ENCODE measurements around the gene DAPK2. TPM values are rescaled to one million over a fixed set of nuclear protein-coding genes. Genes with fewer than 3 reads are reported as not detected.
"Not testable (repeated sequence)": the region's sequence is repeated elsewhere in the genome, so short reads cannot be mapped to it uniquely, and the experiment has no call there.

Gene DAPK2
- polyA plus RNA-seq, 4 donors, result 4.2 to 8.4 (median 6.4) TPM

- DNase-seq (ENCODE audit: low read depth in 4 of 4, low spot score in 2 of 4), result no peak
Measured at GRCh38 chr15:63979262-63979793, 67.0 kb downstream of the DAPK2 start.

- DNase-seq (ENCODE audit: low read depth in 4 of 4, low spot score in 2 of 4), result no peak
Measured at GRCh38 chr15:63978511-63979261, 67.6 kb downstream of the DAPK2 start.

DNA sequence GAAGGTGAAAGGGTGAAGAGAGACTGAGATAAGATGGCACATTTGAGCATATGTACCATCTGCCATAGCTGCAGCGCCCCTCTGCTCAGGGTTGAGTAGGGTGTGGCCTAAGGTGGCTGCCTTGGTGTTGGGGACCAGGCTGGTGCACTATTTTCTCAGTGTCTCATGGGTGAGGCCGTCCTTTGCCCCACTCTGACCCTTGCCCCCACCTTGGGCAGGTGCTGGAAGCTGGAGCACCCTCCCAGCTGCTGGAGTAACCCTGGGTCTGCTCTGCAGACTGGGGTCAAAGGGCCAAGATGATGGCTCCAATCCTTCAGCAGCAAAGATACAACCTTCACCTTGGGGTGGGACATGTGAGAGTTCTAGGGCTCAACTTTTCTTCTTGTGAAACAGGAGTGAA lies 69.2 kb downstream of the DAPK2 start:
- DNase-seq (ENCODE audit: low read depth in 4 of 4, low spot score in 2 of 4), result no peak

DNA sequence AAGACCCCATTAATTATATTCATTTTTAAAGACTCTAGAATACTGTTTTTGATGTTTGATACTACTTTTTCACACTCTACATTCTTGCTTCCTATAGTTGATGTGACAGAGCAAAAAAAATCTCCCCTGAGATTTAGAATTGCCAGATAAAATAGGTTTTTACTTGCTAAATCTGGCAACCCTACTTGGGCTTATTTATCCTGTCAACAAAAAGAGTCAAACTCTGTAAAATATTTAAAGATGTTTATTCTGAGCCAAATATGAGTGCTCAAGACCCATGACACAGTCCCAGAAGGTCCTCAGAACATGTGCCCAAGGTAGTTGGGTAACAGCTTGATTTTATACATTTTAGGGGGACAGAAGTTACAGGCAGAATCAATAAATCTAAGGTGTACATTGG lies 72.3 kb downstream of the DAPK2 start:
- no peak for DNase-seq (ENCODE audit: low read depth in 4 of 4, low spot score in 2 of 4)

DNA sequence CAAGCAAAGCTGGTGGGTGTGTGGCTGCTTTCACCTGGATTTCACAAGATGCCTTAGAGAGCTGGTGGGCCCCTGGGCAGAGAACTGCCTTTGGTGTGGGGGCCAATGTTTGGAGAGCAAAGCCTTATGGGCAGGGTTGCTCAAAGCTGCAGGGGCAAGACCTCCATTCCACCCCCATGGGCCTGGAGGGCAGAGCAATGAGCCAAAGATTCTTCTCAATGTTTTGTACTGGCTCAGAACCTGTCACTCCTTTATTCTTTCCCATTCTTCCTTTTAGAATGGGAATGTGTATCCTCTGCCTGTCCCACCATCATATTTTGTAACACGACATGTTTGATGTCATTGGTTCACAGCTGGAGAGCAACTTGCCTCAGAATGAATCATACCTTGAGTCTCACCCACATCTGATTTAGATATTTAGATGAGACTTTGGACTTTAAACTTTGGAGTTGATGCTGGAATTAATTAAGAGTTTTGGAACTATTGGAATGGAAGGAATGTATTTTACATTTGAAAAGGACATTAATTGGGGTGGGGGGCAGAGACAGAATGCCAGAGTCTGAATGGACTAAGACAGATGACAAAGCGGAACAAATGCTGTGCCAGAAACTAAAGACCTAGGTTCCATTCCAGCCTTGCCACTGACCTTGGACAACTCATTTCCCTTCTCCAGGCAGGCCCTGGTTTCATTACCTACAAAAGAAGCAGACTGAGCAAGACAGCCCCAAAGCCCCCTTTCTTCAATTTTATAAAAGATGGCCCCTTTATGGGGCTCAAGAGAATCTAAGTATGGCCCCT lies 72.9 kb downstream of the DAPK2 start:
- no peak for DNase-seq (ENCODE audit: low read depth in 4 of 4, low spot score in 2 of 4)

DNA sequence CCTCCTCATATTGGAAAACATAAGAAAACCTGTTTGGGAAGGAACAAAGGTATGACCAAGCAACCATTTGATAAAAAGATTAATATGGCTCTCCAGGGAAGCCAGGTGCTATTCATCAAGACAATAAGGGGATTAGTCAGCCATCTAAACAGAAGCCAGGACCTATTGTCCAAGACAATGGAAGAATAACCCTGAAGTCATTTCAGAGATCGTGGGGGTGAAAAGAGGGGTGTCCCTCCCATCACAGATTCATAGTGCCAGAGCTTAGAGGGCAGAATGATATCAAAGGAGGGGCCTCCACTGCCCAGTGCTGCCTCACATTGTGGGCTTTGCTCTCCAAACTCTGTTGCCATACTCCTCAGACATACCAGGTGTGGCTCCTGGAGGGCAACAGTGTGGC lies 73.5 kb downstream of the DAPK2 start:
- DNase-seq (ENCODE audit: low read depth in 4 of 4, low spot score in 2 of 4), result no peak

- no peak for DNase-seq (ENCODE audit: low read depth in 4 of 4, low spot score in 2 of 4)
Measured at GRCh38 chr15:63971904-63972303, 74.4 kb downstream of the DAPK2 start.

GRCh38 chr15:63971427-63971805 lies 74.9 kb downstream of the DAPK2 start:
- DNase-seq (ENCODE audit: low read depth in 4 of 4, low spot score in 2 of 4), result no peak

GRCh38 chr15:63970621-63971426 lies 75.5 kb downstream of the DAPK2 start:
- DNase-seq (ENCODE audit: low read depth in 4 of 4, low spot score in 2 of 4), result no peak

DNA sequence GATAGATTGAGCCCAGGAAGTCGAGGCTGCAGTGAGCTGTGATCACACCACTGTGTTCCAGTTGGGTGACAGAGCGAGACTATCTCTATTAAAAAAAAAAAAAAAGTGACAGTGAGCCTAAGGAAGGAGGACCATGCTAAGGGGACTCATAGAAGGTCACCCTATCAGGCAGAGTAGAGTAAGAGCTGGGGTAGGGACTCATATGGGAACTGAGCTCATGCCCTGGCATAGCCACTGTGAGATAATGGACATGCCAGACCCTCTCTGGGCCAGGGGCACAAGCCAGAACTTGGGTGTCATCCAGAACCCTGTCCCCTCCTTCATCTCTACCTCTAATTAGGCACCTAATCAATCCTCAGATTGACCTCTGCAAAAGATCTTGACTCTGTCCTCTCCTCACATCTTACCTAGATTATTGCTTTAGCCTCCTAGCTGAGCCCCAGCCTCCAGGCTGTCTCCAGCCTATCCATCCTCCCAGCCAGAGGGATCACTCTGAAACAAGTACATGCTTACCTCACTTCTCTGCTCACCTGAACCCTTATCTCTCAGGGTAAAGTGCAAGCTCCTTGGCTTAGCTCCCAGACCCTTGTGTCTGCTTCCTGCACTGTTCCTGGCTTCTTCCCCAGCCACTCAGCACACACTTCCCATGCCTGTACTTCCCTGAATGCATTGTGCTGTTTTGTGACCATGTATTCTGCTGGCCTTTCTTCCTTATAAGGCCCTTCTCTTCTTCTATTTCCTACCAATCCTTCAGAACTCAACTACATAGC lies 76.4 kb downstream of the DAPK2 start:
- DNase-seq (ENCODE audit: low read depth in 4 of 4, low spot score in 2 of 4), result no peak

- DNase-seq (ENCODE audit: low read depth in 4 of 4, low spot score in 2 of 4), result no peak
Measured at GRCh38 chr15:63968700-63969099, 77.6 kb downstream of the DAPK2 start.

DNA sequence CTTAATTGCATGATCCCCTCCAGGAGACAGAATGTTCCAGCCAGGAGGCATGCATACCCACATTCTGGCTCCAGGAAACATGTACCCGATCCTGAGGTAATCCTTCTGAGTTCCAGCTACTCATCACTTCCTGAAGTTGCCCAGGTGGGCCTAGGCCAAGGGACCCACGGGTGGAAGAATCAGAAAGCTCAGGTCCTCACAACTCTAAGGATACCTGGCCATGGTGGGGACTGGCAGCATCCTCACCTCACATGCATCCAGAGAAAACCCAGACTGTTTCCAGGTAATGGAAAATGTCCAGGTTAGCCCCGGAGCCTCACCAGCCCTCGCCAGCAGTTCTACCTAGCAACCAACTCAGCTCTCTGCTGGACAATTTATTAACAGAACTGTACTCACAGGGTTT lies 78.2 kb downstream of the DAPK2 start:
- no peak for DNase-seq (ENCODE audit: low read depth in 4 of 4, low spot score in 2 of 4)

DNA sequence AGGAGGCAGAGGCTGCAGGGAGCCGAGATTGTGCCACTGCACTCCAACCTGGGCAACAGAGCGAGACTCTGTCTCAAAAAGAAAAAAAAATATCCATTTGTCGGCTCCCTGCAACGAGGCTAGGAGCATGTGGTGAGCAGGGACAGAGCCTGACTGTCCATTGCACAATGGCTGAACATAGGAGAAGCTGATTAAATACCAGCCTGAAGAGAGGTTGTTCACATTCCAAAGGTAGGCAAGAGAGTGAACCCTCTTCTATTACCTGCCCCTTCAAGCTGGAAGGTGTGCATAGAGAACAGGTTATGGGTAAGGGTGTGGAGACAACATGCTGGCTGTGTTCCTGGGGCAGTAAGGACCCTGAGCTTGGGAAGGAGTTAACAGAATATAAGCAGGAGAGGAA lies 78.7 kb downstream of the DAPK2 start:
- DNase-seq (ENCODE audit: low read depth in 4 of 4, low spot score in 2 of 4), result no peak

GRCh38 chr15:63962947-63963721 lies 83.2 kb downstream of the DAPK2 start:
- not testable (repeated sequence) for DNase-seq (ENCODE audit: low read depth in 4 of 4, low spot score in 2 of 4)

- no peak for DNase-seq (ENCODE audit: low read depth in 4 of 4, low spot score in 2 of 4)
Measured at GRCh38 chr15:63953524-63953923, 92.8 kb downstream of the DAPK2 start.

- DNase-seq (ENCODE audit: low read depth in 4 of 4, low spot score in 2 of 4), result no peak
Measured at GRCh38 chr15:63950911-63951481, 95.3 kb downstream of the DAPK2 start.

DNA sequence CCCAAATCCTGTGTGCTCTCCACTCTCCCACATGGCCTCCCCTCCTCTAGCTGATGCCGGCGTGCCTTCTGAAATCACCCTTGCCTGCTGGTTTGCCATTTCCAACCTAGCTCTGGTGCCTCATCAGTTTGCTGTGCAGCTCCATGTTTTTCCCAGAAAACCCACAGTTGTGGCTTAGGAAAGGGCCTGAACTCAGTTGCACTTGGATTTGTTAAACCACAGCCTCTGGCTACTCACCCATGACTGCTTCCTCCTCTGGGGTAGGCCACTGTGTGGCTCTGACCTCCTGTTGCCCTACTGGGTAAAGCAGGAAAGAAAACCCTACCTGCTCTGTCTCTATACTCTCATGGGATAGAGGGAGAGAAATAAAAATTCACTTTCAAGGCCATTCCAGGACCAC lies 97.3 kb downstream of the DAPK2 start:
- DNase-seq (ENCODE audit: low read depth in 4 of 4, low spot score in 2 of 4), result no peak

- no peak for DNase-seq (ENCODE audit: low read depth in 4 of 4, low spot score in 2 of 4)
Measured at GRCh38 chr15:63948436-63948835, 97.8 kb downstream of the DAPK2 start.

DNA sequence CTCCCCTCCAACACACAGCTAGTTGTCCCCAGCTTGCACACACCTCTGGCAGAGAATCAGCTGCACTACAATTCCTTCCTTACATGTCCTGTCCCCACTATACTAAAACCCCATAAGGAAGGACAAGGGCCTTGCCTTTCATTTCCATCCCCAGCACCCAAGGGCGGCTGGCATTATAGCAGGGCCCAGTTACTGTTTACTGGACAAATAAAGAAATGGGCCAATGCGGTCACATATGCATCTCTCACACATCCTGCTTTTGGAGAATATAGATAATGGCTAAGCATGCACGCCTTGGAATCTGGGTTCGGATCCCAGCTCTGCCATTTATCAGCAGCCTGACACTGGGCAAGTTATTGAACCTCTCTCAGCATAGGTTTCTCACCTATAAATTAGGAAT lies 99.1 kb downstream of the DAPK2 start:
- no peak for DNase-seq (ENCODE audit: low read depth in 4 of 4, low spot score in 2 of 4)
